ENCODE measurements around the gene SLC22A4. TPM values are rescaled to one million over a fixed set of nuclear protein-coding genes. Genes with fewer than 3 reads are reported as not detected.

SLC22A4 gene
- total RNA-seq, 4 donors from 2014 or later: 2.6 to 6.8 (median 5.7) TPM

- DNase-seq (ENCODE audit: low spot score): no peak
- ATAC-seq (ENCODE audit: low FRiP score): no peak
- TF ChIP-seq CTCF (IDR thresholded peaks at IDR 0.05): no peak
Measured at GRCh38 chr5:132371603-132371994, 77.4 kb downstream of the SLC22A4 start.

- no peak for DNase-seq (ENCODE audit: low spot score)
- TF ChIP-seq CTCF (IDR thresholded peaks at IDR 0.05): no peak
- ATAC-seq (ENCODE audit: low FRiP score): no peak
Measured at GRCh38 chr5:132372127-132372526, 77.9 kb downstream of the SLC22A4 start.

- ATAC-seq (ENCODE audit: low FRiP score): no peak
- TF ChIP-seq CTCF (IDR thresholded peaks at IDR 0.05): no peak
- no peak for DNase-seq (ENCODE audit: low spot score)
Measured at GRCh38 chr5:132372542-132372941, 78.3 kb downstream of the SLC22A4 start.

- ATAC-seq (ENCODE audit: low FRiP score) (no peak), DNase-seq (ENCODE audit: low spot score) (no peak)
- TF ChIP-seq CTCF (IDR thresholded peaks at IDR 0.05): no peak
Measured at GRCh38 chr5:132375957-132376356, 81.8 kb downstream of the SLC22A4 start.

- DNase-seq (ENCODE audit: low spot score) (no peak), ATAC-seq (ENCODE audit: low FRiP score) (no peak)
- TF ChIP-seq CTCF (IDR thresholded peaks at IDR 0.05): no peak
Measured at GRCh38 chr5:132376694-132377641, 82.8 kb downstream of the SLC22A4 start.

- no peak for TF ChIP-seq CTCF (IDR thresholded peaks at IDR 0.05)
- DNase-seq (ENCODE audit: low spot score) (no peak), ATAC-seq (ENCODE audit: low FRiP score) (no peak)
Measured at GRCh38 chr5:132377738-132378137, 83.5 kb downstream of the SLC22A4 start.

GRCh38 chr5:132378580-132378979 lies 84.4 kb downstream of the SLC22A4 start:
- TF ChIP-seq CTCF (IDR thresholded peaks at IDR 0.05): no peak
- DNase-seq (ENCODE audit: low spot score): no peak
- ATAC-seq (ENCODE audit: low FRiP score): no peak

Measured in omental fat pad (tissue), 4 donors.